ENCODE measurements around the gene SDR42E2.
"Not testable (repeated sequence)": the region's sequence is repeated elsewhere in the genome, so short reads cannot be mapped to it uniquely, and the experiment has no call there.

The SDR42E2 gene

DNA sequence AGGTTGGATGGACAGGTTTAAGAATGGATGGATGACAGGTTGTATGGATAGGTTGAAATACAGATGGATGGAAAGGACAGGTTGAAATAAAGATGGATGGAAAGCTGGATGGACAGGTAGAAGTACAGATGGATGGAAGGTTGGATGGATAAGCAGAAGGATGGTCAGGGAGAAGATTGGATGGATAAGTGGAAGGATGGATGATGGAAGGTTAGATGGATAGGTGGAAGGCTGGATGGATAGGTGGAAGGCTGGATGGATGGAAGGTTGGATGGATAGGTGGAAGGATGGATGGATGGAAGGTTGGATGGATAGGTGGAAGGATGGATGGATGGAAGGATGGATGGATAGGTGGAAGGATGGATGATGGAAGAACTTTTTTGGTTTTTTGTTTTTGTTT lies 905 bp upstream of the SDR42E2 start:
- H3K4me3 ChIP-seq (replicated peaks; ENCODE audit: low read depth, low read length) = no peak overlapping the region
- no peak for DNase-seq (ENCODE audit: low read depth)
- TF ChIP-seq CTCF (IDR thresholded peaks at IDR 0.05; ENCODE audit: low read length, missing control alignments) = no peak

GRCh38 chr16:22162656-22163009 lies 327 bp downstream of the SDR42E2 start:
- DNase-seq (ENCODE audit: low read depth) = no peak
- no peak for TF ChIP-seq CTCF (IDR thresholded peaks at IDR 0.05; ENCODE audit: low read length, missing control alignments)
- H3K4me3 ChIP-seq (replicated peaks; ENCODE audit: low read depth, low read length) = no peak overlapping the region

DNA sequence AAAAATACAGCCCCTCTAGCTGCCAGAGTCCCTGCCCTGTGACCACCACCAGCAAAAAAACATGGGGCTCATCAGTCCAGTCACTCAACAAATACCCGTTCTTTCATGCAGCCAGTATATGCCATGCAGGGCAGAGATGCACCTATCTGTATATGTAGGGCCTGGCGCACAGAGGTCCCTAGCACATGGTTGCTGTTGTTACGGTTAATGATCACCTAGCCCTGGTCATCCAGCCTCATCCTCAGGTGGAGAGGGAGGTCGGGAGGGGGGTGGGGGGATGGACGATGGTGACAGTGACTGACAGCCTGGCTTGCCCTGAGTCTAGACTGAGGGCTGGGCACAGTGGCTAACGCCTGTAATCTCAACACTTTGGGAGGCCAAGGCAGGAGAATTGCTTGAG lies 1.5 kb downstream of the SDR42E2 start:
- TF ChIP-seq CTCF (IDR thresholded peaks at IDR 0.05; ENCODE audit: low read length, missing control alignments) = no peak
- no peak overlapping the region for H3K4me3 ChIP-seq (replicated peaks; ENCODE audit: low read depth, low read length)
- DNase-seq (ENCODE audit: low read depth) = no peak

GRCh38 chr16:22164482-22164881 lies 2.2 kb downstream of the SDR42E2 start:
- no peak for TF ChIP-seq CTCF (IDR thresholded peaks at IDR 0.05; ENCODE audit: low read length, missing control alignments)
- DNase-seq (ENCODE audit: low read depth) = no peak
- H3K4me3 ChIP-seq (replicated peaks; ENCODE audit: low read depth, low read length) = no peak overlapping the region

- no peak for TF ChIP-seq CTCF (IDR thresholded peaks at IDR 0.05; ENCODE audit: low read length, missing control alignments)
- DNase-seq (ENCODE audit: low read depth) = no peak
- no peak overlapping the region for H3K4me3 ChIP-seq (replicated peaks; ENCODE audit: low read depth, low read length)
These were observed 3.4 kb downstream of the SDR42E2 start for GRCh38 chr16:22165508-22166285.

- TF ChIP-seq CTCF (IDR thresholded peaks at IDR 0.05; ENCODE audit: low read length, missing control alignments) = no peak
These were observed 9.6 kb downstream of the SDR42E2 start for GRCh38 chr16:22171953-22172352.

DNA sequence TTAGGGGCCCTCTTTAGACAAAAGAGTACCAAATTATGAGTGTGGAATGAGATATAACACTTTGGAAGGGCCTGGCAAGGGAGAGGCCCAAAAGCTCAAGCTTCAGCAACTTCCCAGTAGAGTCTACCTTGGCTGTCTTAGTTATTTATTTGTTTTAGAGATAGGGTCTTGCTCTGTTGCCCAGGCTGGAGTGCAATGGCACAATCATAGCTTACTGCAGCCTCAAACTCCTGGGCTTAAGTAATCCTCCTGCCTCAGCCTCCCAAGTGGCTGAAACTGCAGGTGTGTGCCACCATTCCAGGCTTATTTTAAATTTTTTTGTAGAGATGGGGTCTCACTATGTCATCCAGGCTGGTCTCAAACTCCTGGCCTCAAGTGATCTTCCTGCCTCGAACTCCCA lies 10.3 kb downstream of the SDR42E2 start:
- H3K4me3 ChIP-seq (replicated peaks; ENCODE audit: low read depth, low read length); DNase-seq (ENCODE audit: low read depth): not testable (repeated sequence)

More at GRCh38 chr16:22171953-22172352, 9.6 kb downstream of the SDR42E2 start:
- H3K4me3 ChIP-seq (replicated peaks; ENCODE audit: low read depth, low read length) = no peak overlapping the region
- DNase-seq (ENCODE audit: low read depth) = no peak
